CD14-positive monocyte (primary cell): Measurements from ENCODE around the gene HTRA3. TPM values are rescaled to one million over a fixed set of nuclear protein-coding genes. Genes with fewer than 3 reads are reported as not detected.

Experiments used
- DNase-seq, 3 donors: peaks; one replicate each; pipeline ENCODE4 v3.0.0-alpha.2; 2011 to 2022
- H2AFZ ChIP-seq: 2 replicates; pipeline ENCODE4 v1.6.0; 2012; ENCODE audit warnings: mild to moderate bottlenecking, low read depth, low read length, inconsistent platforms; ENCODE audit not compliant: insufficient read depth, poor library complexity, severe bottlenecking
- H3K27ac ChIP-seq, 2 donors: 1 replicate in 1 of 2; 2 replicates in 1 of 2; pipeline ENCODE4 v1.5.1; 2012 to 2013; ENCODE audit warnings: low read length in 2 of 2, control low read depth in 1 of 2, inconsistent platforms in 1 of 2, low read depth in 1 of 2, mild to moderate bottlenecking in 1 of 2
- H3K27me3 ChIP-seq, 2 donors: one replicate each; pipeline versions ENCODE4 v1.6.0 to v1.6.1; 2011 to 2013; ENCODE audit warnings: low read length in 2 of 2; ENCODE audit not compliant: control insufficient read depth in 2 of 2, insufficient read depth in 2 of 2
- H3K36me3 ChIP-seq, 2 donors: replicated peaks in 1 of 2; 1 replicate in 1 of 2; 2 replicates in 1 of 2; pipeline versions ENCODE4 v1.5.1 to v1.6.1; 2012 to 2013; ENCODE audit warnings: low read length in 2 of 2, control low read depth in 1 of 2, inconsistent platforms in 1 of 2, mild to moderate bottlenecking in 1 of 2; ENCODE audit not compliant: insufficient read depth in 2 of 2, control insufficient read depth in 1 of 2
- H3K4me1 ChIP-seq, 2 donors: 1 replicate in 1 of 2; 2 replicates in 1 of 2; pipeline versions ENCODE4 v1.5.1 to v1.6.1; 2012 to 2013; ENCODE audit warnings: low read length in 2 of 2, control low read depth in 1 of 2, inconsistent platforms in 1 of 2, mild to moderate bottlenecking in 1 of 2, moderate library complexity in 1 of 2; ENCODE audit not compliant: insufficient read depth in 2 of 2, control insufficient read depth in 1 of 2
- H3K4me2 ChIP-seq: replicated peaks from 2 replicates; pipeline ENCODE3; 2012; ENCODE audit warnings: low read length, moderate library complexity, mild to moderate bottlenecking; ENCODE audit not compliant: poor library complexity, severe bottlenecking; ENCODE audit errors: extremely low read depth
- H3K4me3 ChIP-seq, 3 experiments: fragments of 200-600 bp in 1 of 3; sonication (generic) in 1 of 3; replicated peaks in 1 of 3; 1 replicate in 2 of 3; 2 replicates in 1 of 3; pipeline ENCODE4 v1.5.1; 2011 to 2013; ENCODE audit warnings: low read length in 3 of 3, mild to moderate bottlenecking in 3 of 3, control low read depth in 2 of 3, low read depth in 2 of 3, inconsistent platforms in 1 of 3, moderate library complexity in 1 of 3
- H3K79me2 ChIP-seq: 2 replicates; pipeline ENCODE4 v1.6.0; 2012; ENCODE audit warnings: mild to moderate bottlenecking, control low read depth, inconsistent platforms, low read length, moderate library complexity; ENCODE audit not compliant: insufficient read depth
- H3K9ac ChIP-seq: 2 replicates; pipeline ENCODE4 v1.6.0; 2017; ENCODE audit warnings: low read length, mild to moderate bottlenecking; ENCODE audit not compliant: insufficient read depth, poor library complexity, severe bottlenecking
- H3K9me3 ChIP-seq, 2 donors: replicated peaks in 1 of 2; 1 replicate in 1 of 2; 2 replicates in 1 of 2; pipeline versions ENCODE4 v1.5.1 to v1.6.1; 2012 to 2013; ENCODE audit warnings: low read length in 2 of 2, control low read depth in 1 of 2; ENCODE audit not compliant: control insufficient read depth in 1 of 2, insufficient read depth in 1 of 2
- H4K20me1 ChIP-seq: 2 replicates; pipeline ENCODE4 v1.6.0; 2012; ENCODE audit warnings: mild to moderate bottlenecking, low read length, control low read depth, moderate library complexity; ENCODE audit not compliant: insufficient read depth
- H3K27ac Mint-ChIP-seq, 7 donors: one replicate each; pipeline ENCODE4 v1.8.0; 2020; ENCODE audit warnings: mild to moderate bottlenecking in 7 of 7, mixed read lengths in 7 of 7, moderate library complexity in 6 of 7, inconsistent platforms in 2 of 7
- H3K27me3 Mint-ChIP-seq, 3 donors: one replicate each; pipeline ENCODE4 v1.8.0; 2021 to 2022; ENCODE audit warnings: low read depth in 3 of 3, mild to moderate bottlenecking in 3 of 3, mixed read lengths in 3 of 3, moderate library complexity in 3 of 3, inconsistent platforms in 1 of 3
- H3K36me3 Mint-ChIP-seq, 2 donors: one replicate each; pipeline ENCODE4 v1.8.0; 2020; ENCODE audit warnings: mixed read lengths in 2 of 2, inconsistent platforms in 1 of 2, mild to moderate bottlenecking in 1 of 2
- H3K4me1 Mint-ChIP-seq: one replicate; pipeline ENCODE4 v1.8.0; 2020; ENCODE audit warnings: mild to moderate bottlenecking, mixed read lengths
- H3K4me3 Mint-ChIP-seq, 2 donors: one replicate each; pipeline ENCODE4 v1.8.0; 2020; ENCODE audit warnings: mild to moderate bottlenecking in 2 of 2, mixed read lengths in 2 of 2, moderate library complexity in 1 of 2
- H3K9me3 Mint-ChIP-seq, 7 donors: one replicate each; pipeline ENCODE4 v1.8.0; 2020 to 2022; ENCODE audit warnings: mixed read lengths in 7 of 7, mild to moderate bottlenecking in 6 of 7, moderate library complexity in 6 of 7, inconsistent platforms in 2 of 7
- WGBS: methylation state at CpG from one replicate; pipeline ENCODE4 v1.1.5; 2013; ENCODE audit warnings: missing lambda C conversion rate; ENCODE audit not compliant: insufficient coverage; 5-methylcytosine and 5-hydroxymethylcytosine counted together
- intact Hi-C, 2 donors: fragments of 100-400 bp; cut with micrococcal nuclease; formaldehyde crosslinking; loops; one replicate each; pipeline versions ENCODE4 v1.15.0 to v1.15.1; 2023
- polyA plus RNA-seq, 3 donors: library from polyadenylated mRNA; depleted of rRNA in 1 of 3; unstranded in 2 of 3; stranded (reverse) in 1 of 3; fragments of 300-500 nt in 2 of 3; fragments of >200 nt in 1 of 3; fragmentation: Illumina TruSeq in 2 of 3; gene quantifications; 1 replicate in 2 of 3; 2 replicates in 1 of 3; pipeline ENCODE4 v1.2.3, GENCODE V29; 2012 to 2021
- TF ChIP-seq, protein P1 (sequence below): fragments of 200-600 bp; IDR thresholded peaks from one replicate; pipeline ENCODE4 v1.8.0; 2022; ENCODE audit warnings: antibody characterized with exemption, mild to moderate bottlenecking

HTRA3 gene
- polyA plus RNA-seq, 3 donors: not detected

DNA sequence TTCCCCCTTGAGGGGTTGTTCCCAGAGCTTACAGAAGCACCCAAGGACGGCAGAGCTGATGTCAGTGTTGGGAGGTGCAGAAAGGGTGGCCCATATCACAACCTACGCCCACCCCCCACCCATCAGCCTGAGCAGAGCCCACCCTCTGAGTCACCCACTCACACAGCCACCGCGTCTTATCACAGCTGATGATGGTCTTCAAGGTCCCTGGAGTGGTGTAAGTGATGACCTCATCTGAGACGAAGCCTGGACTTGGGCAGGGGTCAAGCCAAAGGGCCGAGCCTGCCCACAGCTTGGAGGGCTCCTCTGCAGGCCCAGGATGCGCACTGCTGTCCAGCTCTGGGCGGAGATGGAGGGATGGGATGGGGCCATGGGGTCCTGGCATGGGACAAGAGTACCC lies 3.0 kb upstream of the HTRA3 start:
- Mint-ChIP-seq H3K9me3 (peaks cover 0 to 3% (median 0%) of the 10 kb centered on the region in 7 donors), H3K4me1 (peaks cover 21% of the 10 kb centered on the region), H3K27me3 (peaks cover 18 to 22% (median 20%) of the 10 kb centered on the region in 3 donors), H3K36me3 (no peaks in the 10 kb centered on the region), H3K27ac (peak overlapping the region in 1 of 7 donors; percentile 26), H3K4me3 (no peak overlapping the region)
- Histone ChIP-seq H3K36me3 (no peaks in the 10 kb centered on the region), H3K9ac (no peak overlapping the region), H2AFZ (no peak overlapping the region), H3K4me2 (no peak overlapping the region), H3K27me3 (peaks cover 0 to 19% of the 10 kb centered on the region in 2 donors), H4K20me1 (no peaks in the 10 kb centered on the region), H3K4me3 (no peak overlapping the region), H3K27ac (no peak overlapping the region), H3K4me1 (peaks cover 13 to 27% of the 10 kb centered on the region in 2 donors), H3K9me3 (no peaks in the 10 kb centered on the region), H3K79me2 (no peaks in the 10 kb centered on the region)
- 94% methylated on average over 5 of the region's 8 CpGs for WGBS
- TF ChIP-seq, protein P1, sequence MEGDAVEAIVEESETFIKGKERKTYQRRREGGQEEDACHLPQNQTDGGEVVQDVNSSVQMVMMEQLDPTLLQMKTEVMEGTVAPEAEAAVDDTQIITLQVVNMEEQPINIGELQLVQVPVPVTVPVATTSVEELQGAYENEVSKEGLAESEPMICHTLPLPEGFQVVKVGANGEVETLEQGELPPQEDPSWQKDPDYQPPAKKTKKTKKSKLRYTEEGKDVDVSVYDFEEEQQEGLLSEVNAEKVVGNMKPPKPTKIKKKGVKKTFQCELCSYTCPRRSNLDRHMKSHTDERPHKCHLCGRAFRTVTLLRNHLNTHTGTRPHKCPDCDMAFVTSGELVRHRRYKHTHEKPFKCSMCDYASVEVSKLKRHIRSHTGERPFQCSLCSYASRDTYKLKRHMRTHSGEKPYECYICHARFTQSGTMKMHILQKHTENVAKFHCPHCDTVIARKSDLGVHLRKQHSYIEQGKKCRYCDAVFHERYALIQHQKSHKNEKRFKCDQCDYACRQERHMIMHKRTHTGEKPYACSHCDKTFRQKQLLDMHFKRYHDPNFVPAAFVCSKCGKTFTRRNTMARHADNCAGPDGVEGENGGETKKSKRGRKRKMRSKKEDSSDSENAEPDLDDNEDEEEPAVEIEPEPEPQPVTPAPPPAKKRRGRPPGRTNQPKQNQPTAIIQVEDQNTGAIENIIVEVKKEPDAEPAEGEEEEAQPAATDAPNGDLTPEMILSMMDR: no peak
- intact Hi-C loops: loop anchor here in 1 of 2 donors (5.0 kb wide), 1 partner anchor 136 kb away; no protein-coding TSS in a partner anchor
- DNase-seq: no peak

DNA sequence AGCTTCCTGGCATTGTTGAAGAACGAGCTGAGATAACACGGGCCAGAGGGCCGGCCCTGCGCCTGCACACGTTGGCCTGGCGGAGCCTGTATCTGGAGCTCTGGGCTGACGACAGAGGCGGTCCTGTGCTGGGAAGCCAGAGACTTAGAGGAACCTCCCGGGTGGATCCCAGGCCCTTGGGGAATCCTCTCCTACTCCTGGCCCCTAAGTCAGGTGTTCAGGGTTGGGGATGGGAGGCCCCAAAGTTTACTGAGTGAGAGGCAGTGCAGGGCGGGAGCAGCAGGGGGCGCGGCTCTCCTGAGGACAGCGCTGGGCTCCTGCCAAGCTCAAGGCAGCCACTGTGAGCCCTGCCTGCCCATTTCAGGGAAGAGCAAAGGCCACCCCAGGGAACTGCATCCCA lies 2.5 kb upstream of the HTRA3 start:
- Histone ChIP-seq H3K79me2 (no peaks in the 10 kb centered on the region), H3K4me2 (no peak overlapping the region), H4K20me1 (no peaks in the 10 kb centered on the region), H3K4me1 (peaks cover 7 to 22% of the 10 kb centered on the region in 2 donors), H3K9ac (no peak overlapping the region), H3K4me3 (no peak overlapping the region), H3K27me3 (peaks cover 0 to 19% of the 10 kb centered on the region in 2 donors), H3K27ac (no peak overlapping the region), H3K36me3 (no peaks in the 10 kb centered on the region), H3K9me3 (no peaks in the 10 kb centered on the region), H2AFZ (no peak overlapping the region)
- TF ChIP-seq, protein P1: peak; percentile 70
- 73% methylated on average over 12 of the region's 13 CpGs for WGBS
- DNase-seq: peak in 2 of 3 donors; percentile 15 to 32
- no peak overlapping the region for H3K27ac Mint-ChIP-seq
- peaks cover 18% of the 10 kb centered on the region for H3K4me1 Mint-ChIP-seq
- H3K27me3 Mint-ChIP-seq: peaks cover 18 to 24% (median 22%) of the 10 kb centered on the region in 3 donors
- H3K36me3 Mint-ChIP-seq: no peaks in the 10 kb centered on the region
- peaks cover 0 to 3% (median 0%) of the 10 kb centered on the region in 7 donors for H3K9me3 Mint-ChIP-seq
- no peak overlapping the region for H3K4me3 Mint-ChIP-seq
- intact Hi-C loops: loop anchor here in 1 of 2 donors (5.0 kb wide), 1 partner anchor 135 kb away; no protein-coding TSS in a partner anchor
